HG02588 (cell line): Measurements from ENCODE around the gene SCMH1.
"Not testable (repeated sequence)": the region's sequence is repeated elsewhere in the genome, so short reads cannot be mapped to it uniquely, and the experiment has no call there.

Source experiments
- ATAC-seq: cut with Tn5 transposase; IDR thresholded peaks from one replicate; pipeline ENCODE4 v1.9.1; 2021; ENCODE audit warnings: mild to moderate bottlenecking, moderate library complexity; ENCODE audit not compliant: unreplicated experiment

The SCMH1 gene

DNA sequence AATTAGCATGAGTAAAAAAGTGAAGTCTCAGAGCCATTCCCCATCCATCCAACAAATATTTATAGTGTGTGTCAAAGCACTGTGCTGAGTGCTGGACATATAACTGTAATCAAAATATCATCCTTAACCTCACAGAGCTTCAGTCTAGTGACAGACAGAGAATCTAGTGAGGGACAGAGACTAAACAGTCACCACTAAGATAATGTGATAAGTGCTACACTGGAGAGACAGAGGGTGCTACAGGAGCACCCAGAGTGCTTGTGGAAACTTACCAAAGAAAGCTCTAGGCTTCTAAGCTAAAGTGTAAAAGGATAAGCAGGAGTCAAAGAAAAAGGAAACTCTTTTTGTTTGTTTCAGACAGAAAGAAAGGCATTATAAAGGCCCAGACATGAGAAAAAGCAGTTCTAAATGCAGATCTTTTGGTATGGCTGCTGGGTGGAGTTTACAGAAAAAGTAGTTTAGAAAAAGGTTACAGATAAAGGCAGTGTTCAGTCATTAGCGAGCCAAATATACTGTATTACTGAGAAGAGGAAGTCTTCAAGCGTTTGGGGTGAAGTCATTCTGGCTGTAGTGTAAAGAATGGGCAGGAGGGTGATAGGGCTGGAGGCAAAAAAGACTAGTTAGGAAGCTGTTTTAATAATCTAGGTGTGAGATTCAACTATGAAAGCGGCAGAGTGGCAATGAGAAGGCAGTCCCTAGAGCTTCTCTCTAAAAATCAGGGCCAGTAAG, 83.8 kb downstream of the SCMH1 start:
- no peak for ATAC-seq

DNA sequence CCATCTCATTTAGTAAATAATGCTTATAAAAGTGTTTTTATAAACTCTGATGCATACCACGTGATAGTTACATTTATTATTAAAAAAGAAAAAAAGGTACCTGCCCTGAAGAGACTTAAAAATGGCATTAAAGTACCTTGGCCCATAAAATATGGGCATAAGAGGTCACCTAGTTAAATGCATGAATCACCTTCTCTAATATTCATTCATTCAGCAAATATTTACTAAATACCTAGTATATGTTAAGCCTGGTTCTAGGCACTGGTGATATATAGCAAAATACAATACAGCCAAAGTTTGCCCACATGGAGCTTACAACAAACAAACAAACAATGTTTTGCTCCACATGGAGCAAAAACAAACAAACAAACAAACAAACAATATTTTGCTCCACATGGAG, 87.0 kb downstream of the SCMH1 start:
- no peak for ATAC-seq

DNA sequence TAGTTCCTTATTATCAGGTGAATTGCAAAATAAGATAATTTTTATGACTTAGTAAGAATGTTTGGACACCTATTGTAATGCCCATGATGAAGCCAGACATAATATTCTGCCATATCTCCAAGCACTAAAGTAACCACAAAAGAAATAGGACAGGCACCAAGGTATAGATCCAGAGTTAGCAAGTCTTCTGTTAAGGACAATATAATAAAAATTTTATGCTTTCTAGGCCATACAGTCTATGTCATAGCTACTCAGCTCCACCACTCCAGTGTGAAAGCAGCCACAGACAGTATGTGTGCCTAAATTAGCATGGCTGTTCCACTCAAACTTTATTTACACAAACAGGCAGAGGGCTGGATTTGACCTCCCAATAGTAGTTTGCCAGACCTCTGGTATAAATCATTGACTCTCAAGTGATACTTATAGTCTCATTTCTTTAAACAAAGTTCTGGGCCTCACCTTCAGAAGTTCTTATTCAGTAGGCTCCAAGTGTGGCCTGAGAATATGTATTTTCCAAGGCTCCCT, 88.3 kb downstream of the SCMH1 start:
- ATAC-seq = no peak

DNA sequence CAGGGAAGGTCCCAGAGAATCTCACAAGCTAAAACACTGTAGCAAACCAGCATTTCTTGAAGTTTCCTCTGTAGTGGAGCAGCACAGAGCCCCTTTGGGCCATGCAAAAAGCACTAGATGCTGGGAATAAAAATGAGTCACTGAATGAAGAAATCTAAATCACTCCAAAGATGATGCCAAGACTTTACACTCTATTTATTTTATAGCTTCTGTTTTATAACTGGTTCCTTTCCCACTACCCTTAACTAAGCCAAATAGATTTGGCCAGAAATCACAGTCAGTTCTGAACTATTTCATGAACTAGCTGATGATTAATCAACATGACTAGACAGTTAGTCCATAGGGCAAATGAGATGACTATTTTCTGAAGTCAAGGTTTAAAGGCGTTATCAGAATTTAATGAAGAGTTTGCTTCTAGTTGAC, 89.5 kb downstream of the SCMH1 start:
- no peak for ATAC-seq

DNA sequence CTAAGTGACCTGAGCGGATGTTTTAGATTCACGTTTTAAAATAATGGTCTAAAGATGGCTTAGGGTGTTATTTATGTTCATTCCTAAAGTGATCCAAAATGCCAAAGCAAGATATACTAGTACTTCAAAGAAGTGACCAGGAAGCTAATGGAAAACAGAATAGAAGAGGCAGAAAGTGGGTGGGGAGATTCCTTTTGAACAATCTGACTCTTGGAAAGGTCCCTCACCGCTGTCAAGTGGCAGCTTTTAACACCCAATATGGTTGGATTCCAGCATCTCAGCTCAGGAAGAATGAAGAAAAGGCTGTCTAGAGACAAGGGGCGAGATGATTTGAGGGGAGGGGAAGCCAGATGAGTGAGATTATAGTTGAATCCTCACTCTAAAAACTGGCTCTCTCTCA, 90.3 kb downstream of the SCMH1 start:
- no peak for ATAC-seq

DNA sequence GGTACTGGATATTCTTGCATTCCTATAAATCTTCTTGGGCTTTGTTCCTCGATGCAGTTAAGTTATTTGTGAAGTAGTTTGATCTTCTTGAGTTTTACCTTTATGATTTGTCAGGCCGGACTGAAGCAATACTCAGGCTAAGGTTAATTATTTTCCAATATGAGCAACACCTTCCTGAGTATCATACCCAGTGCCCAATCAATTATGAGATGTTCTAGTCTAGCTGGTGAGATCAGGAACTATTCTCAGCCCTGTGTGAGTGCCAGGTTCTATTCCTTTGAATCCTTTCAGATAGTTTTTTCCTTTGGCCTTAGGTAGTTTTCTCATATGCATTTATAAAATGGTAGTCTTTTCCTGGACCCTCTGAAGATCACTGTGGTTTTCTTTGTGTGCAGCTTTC, 92.5 kb downstream of the SCMH1 start:
- no peak for ATAC-seq

DNA sequence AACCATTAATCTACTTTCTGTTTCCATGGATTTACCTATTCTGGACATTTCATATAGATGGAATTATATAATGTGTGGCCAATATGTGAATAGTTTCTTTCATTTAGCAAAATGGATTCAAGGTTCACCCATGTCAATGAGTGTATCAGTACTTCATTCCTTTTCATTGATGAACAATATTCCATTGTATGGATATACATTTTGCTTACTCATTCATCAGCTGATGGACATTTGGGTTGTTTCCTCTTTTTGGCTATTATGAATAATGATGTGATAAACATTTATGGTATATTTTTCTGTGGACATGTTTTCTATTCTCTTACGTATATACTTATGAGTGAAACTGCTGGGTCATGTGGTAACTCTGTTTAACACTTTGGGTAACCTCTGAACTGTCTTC, 97.8 kb downstream of the SCMH1 start:
- ATAC-seq = no peak

DNA sequence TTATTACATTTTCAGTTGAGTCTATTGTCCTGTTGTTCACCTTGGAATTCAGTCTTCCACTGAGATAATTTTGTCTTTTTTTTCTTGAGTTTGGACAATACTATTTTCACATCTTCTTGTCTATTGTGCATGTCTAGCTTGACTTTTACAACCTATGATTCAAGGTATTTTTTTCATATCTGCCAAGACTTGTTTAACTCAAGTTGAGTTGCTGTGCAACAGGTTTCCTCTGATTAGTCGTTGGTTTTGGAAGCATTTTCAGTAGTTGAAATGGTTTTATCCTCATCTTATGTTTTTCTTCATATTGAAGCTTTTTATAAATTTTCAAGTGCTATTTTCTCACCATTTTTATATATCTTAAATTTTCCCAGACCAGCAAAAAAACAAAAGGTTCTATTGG, 103.6 kb downstream of the SCMH1 start:
- no peak for ATAC-seq

DNA sequence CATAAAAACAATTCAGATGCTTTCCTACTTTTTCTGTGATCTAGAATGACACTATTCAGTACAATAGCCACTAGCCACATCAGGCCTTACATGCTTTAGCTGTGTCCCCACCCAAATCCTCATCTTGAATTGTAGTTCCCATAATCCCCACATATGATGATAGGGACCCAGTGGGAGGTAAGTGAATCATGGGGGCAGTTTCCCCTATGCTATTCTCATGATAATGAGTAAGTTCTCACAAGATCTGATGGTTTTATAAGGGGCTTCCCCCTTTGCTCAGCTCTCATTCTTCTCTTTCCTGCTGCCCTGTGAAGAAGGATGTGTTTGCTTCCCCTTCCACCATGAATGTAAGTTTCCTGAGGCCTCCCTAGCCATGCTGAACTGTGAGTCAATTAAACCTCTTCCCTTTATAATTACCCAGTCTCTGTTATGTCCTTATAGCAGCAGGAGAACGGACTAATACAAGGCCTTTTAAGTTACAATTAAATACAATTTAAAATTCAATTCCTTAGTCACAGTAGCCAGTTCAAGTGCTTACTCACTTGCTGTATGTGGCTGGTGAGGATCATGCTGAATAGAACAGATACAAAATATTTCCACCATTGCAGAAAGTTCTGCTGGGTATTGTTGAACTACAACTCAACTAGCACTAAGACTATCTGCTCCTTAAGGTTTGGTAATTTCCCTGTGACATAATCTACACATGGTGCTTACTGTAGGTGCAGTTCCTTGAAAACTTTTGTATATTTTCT, 106.7 kb downstream of the SCMH1 start:
- ATAC-seq = no peak

DNA sequence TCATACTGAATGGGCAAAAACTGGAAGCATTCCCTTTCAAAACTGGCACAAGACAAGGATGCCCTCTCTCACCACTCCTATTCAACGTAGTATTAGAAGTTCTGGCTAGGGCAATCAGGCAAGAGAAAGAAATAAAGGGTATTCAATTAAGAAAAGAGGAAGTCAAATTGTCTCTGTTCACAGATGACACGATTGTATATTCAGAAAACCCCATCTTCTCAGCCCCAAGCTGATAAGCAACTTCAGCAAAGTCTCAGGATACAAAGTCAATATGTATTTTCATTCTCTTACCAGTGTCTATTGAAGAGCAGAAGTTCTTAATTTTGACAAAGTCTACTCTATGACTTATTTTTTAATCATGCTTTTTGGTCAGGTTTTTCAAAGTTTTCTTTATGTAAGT, 107.8 kb downstream of the SCMH1 start:
- ATAC-seq = not testable (repeated sequence)

DNA sequence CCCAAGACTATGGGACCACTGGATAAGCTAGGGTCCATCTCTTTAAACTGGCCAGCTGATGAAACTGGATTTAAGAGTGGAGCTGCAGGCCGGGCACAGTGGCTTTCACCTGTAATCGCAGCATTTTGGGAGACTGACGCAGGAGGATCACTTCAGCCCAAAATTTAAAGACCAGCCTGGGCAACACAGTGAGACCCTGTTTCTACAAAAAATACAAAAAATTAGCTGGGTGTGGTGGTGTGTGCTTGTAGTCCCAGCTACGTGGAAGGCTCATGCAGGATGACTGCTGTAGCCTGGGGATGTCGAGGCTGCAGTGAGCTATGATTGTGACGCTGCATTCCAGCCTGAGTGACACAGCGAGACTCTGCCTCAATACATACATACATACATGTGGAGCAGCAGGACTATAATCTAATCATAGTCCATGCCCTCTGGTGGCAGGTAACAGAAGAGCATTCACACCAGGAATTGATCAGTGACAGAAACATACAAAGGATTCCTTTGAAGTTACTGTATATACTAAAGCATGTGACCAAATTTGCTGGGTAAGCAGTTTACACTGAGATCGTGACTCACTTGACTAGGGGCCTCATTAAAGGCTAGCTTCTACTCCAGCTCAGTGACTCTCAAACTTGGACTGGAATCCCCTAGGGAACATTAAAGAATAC, 119.1 kb downstream of the SCMH1 start:
- ATAC-seq = no peak

DNA sequence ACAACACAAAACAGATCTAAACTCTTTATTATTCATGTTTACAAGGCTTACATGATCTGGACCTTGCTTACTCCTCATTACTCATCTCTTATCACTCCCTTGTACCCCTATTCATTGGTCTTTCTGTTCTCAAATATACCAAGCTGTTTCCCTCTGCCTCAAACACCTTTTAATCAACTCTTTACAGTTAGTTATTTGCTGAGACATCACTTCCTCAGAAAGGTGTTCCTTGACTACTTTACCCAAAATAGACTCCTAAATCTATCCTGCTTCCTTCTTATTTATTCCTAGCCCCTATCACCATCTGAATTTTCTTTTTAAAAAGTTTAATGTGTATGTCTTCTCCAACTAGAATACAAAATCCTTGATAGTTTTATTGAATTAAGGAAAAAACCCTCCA, 120.0 kb downstream of the SCMH1 start:
- no peak for ATAC-seq

DNA sequence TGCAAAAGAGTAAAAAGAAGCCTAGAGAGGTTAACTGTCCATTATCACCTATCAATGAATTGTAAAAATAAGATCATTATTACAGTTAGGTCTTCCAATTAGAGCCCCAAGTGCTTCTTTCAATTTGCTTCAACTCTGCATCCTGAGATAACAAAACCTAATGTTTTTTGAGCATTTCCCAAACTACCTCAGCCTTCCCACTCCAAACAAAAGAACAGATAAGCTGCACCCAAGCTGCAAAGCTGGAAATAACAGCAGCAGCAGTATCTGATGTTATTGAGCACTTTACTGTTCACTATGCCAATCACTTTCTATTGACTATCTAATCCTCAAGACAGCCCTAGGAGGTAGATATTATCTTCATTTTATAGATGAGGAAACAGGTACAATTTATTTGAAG, 123.5 kb downstream of the SCMH1 start:
- ATAC-seq = no peak

DNA sequence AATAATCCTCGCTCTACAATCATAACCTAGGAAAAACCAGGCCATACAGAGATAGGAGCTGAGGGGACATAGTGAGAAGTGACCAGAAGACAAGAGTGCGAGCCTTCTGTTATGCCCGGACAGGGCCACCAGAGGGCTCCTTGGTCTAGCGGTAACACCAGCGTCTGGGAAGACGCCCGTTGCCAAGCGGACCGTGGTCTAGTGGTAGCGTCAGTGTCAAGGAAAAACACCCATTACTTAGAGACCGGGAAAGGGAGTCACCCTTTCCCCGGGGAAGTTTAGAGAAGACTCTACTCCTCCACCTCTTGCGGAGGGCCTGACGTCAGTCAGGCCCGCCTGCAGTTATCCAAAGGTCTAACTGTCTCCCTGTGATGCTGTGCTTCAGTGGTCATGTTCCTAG, 124.9 kb downstream of the SCMH1 start:
- not testable (repeated sequence) for ATAC-seq

DNA sequence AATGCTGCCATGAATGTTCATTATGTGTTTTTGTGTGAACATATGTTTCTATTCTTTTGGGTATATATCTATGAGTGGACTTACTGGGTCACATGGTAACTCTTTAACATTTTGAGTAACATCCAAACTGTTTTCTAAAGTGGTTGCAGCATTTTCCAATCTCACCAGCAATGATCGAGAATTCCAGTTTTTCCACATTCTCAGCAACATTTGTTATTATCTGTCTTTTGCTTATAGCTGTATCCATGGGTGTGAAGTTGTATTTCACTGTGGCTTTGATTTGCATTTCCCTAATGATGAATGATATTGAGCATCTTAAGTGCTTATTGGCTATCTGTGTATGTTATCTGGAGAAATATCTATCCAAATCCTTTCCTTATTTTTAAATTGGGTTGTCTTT, 131.4 kb downstream of the SCMH1 start:
- ATAC-seq = no peak

DNA sequence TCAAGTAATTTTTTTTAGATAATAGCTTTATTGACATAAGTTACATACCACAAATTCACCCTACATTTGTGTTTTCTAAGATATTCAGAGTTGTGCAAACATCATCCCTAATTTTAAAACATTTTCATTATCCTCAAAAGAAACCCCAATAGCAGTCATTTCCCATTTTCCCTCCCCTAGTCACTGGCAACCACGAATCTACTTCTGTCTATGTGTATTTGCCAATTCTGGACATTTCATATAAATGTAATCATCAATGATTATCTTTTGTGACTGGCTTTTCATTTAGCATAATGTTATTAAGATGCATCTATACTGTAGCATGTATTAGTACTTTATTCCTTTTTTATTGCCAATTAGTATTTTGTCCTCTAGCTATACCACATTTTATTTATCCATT, 131.8 kb downstream of the SCMH1 start:
- no peak for ATAC-seq

DNA sequence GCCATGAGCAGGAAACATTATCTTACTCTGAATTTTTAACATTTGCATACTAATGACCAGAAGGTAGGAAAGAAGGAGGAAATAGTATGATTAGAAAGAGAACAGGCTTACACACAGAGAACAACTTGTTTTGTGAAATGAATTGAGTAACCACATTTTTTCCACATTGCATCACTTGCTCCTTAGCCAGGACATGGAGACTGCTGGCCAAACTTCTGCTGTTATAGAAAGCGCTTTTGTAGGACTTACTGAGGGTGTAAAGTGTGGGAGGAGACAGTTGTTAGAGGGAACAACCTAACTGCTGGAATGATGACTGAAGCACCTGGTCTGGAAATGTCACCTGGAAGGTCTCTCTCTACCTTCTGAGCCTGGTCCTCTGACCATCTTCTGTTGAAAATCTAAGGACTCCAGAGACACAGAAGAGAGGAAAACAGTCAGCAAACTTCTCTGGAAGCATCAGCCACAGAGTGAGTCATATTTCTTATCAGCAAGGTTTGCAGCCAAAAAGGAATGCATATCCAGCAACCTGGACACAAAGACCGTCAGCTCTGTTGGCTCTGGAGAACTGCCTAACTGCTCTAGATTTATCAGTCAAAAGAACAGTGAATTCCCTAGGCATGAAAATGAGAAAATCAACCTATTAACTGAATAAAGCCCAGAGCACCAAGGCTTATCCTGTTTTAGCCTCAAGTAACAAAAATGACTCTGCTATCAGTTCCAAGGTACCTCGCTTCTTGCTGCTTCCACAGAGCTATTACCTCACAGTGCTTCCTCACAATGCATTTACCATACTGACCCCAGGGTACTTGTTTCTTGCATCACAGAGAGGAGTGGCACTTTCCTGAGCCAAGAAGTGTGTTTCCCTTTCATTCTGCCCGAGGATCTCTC, 132.6 kb downstream of the SCMH1 start:
- no peak for ATAC-seq

DNA sequence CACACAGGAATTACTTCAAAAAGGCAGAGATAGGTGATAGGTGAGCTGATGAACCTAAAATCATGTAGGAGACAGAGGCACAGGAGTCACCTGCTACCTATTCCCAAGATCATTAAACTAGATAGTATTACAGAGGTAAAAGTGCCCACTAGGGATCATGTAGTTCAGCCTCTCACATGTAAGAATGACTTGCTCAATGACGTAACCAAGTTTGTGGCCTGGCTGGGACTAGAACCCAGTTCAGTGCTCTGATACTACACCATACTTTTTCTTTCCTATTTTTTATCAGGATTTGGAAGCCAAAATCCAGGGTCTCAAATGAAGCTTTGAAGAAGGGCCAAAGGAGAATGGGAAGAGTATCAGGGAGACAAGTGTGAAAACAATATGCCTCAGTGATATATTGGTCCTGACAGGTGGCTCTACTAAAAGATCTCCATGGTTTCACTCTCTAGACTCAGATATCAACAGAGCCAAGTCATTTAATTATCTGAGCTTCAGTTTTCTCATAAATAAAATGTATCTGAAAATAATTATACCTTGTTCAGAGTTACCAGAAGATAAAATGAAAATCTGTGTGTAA, 133.3 kb downstream of the SCMH1 start:
- no peak for ATAC-seq

DNA sequence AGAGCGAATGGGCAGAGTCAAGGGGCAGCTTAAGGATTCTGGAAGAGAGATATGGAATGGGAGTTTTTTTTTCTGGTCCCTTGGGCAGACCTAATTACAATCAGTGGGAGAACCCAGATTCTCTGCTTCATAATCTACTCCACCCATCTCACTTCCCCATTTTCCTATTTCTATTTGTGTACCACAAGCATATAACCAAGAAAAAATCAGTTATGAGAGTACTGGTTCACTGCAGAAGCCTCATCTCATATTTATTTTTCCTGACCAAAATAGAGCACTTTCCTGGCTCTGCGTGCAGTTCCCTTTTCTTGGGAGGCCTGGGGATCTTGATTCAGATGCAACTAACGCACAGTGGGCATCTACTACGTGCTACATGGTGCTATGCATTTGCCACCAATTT, 138.3 kb downstream of the SCMH1 start:
- ATAC-seq = no peak

DNA sequence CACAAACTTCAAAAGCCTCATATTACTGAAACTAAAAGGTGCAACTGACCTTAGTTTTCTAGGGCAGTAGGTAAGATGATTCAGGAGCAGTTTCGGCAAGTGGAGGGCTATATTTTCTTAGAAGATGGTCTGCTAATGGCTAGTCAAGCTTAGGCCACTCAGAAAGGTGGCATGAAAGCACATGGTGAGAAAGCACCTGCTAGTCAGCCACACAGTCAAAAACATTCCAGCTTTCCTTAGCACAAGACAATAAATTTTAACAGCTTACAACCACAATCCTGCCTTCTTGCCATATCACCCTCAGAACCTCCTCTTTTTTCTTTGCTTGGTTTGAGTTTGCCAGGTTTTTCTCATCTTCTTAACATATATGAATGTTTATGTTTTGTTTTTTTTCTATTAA, 139.5 kb downstream of the SCMH1 start:
- no peak for ATAC-seq
